PFSK-1 (cell line): ENCODE measurements around the gene DLG3.

Experiments used
- FOXP2 ChIP-seq: optimal IDR thresholded peaks from 2 replicates; pipeline ENCODE3; 2011; ENCODE audit warnings: borderline replicate concordance, control low read depth, inconsistent platforms; ENCODE audit not compliant: insufficient read depth; ENCODE audit errors: extremely low read length, extremely low read depth
- POLR2AphosphoS5 ChIP-seq: IDR thresholded peaks from 2 replicates; pipeline ENCODE4 v1.6.1; 2012; ENCODE audit warnings: low read depth, mild to moderate bottlenecking, control low read depth, low read length, moderate library complexity
- SIN3A ChIP-seq: IDR thresholded peaks from 2 replicates; pipeline ENCODE4 v1.6.1; 2012; ENCODE audit warnings: mild to moderate bottlenecking, low read length, moderate library complexity, borderline replicate concordance; ENCODE audit not compliant: insufficient read depth
- TAF1 ChIP-seq: IDR thresholded peaks from 2 replicates; pipeline ENCODE4 v1.6.1; 2012; ENCODE audit warnings: low read length, control low read depth, borderline replicate concordance; ENCODE audit not compliant: insufficient read depth
- TF ChIP-seq, protein P1 (sequence below), 2 experiments: IDR thresholded peaks; 2 replicates each; pipeline versions ENCODE4 v1.6.1 to v1.8.0; 2011 to 2012; ENCODE audit warnings: low read depth in 2 of 2, low read length in 2 of 2, control low read depth in 1 of 2, inconsistent platforms in 1 of 2, mild to moderate bottlenecking in 1 of 2, moderate library complexity in 1 of 2; ENCODE audit not compliant: insufficient read depth in 1 of 2

Gene DLG3

DNA sequence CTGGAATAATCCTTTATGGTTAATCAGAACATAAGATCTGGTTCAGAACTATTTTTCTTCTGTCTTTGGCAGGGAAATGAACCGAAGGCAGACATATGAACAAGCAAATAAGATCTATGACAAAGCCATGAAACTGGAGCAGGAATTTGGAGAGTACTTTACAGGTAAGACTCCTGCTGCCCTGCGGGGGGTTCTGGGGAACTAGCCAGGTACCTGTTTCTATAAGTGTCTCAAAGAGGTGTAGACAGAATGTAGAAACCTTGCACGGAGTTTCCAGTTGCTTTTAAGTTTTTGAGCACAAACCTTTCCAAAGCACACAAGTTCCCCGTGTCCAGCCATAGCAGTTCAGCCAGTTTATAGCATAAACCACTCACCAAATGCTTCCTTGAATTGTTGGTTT, 56.2 kb downstream of the DLG3 start:
- no peak for TF ChIP-seq SIN3A
- no peak for TF ChIP-seq POLR2AphosphoS5
- TF ChIP-seq, protein P1, sequence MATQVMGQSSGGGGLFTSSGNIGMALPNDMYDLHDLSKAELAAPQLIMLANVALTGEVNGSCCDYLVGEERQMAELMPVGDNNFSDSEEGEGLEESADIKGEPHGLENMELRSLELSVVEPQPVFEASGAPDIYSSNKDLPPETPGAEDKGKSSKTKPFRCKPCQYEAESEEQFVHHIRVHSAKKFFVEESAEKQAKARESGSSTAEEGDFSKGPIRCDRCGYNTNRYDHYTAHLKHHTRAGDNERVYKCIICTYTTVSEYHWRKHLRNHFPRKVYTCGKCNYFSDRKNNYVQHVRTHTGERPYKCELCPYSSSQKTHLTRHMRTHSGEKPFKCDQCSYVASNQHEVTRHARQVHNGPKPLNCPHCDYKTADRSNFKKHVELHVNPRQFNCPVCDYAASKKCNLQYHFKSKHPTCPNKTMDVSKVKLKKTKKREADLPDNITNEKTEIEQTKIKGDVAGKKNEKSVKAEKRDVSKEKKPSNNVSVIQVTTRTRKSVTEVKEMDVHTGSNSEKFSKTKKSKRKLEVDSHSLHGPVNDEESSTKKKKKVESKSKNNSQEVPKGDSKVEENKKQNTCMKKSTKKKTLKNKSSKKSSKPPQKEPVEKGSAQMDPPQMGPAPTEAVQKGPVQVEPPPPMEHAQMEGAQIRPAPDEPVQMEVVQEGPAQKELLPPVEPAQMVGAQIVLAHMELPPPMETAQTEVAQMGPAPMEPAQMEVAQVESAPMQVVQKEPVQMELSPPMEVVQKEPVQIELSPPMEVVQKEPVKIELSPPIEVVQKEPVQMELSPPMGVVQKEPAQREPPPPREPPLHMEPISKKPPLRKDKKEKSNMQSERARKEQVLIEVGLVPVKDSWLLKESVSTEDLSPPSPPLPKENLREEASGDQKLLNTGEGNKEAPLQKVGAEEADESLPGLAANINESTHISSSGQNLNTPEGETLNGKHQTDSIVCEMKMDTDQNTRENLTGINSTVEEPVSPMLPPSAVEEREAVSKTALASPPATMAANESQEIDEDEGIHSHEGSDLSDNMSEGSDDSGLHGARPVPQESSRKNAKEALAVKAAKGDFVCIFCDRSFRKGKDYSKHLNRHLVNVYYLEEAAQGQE (IDR thresholded peaks at IDR 0.05; ENCODE audit: insufficient read depth in 1 of 2, low read depth in 2 of 2, low read length in 2 of 2) = no peak
- no peak for TF ChIP-seq TAF1
- no peak for TF ChIP-seq FOXP2

DNA sequence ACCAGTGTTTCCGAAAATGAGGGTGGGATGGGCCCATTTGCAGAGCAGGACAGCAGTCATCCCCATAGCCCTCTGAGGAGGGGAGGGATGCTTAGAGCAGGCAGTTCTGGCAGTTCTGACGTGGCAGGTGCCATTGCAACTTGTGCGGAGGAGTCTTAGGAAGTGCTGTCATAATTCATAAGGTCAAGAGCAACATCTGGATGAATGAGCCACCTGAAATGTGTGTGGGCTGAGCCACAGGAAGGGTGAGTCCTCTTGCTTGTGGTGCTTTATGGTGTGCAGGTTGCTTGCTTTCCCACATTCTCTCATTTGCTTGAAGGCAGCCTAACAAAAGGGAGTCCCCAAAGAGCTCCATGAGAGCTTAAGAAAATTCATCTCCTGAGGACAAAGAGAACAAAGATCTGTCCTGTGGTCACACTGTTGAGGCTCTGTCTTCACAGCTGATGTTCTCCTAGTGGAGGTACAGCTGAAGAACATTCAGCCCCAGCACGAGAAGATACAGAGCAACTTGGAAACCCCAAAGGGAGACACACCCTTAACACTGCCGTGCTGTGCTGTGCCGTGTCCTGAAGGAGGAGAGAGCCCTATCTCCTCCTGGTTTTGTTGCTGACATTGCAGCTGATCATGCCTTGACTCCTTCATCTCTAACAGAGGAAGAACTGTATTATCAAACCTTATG, 60.3 kb downstream of the DLG3 start:
- TF ChIP-seq, protein P1 (IDR thresholded peaks at IDR 0.05; ENCODE audit: insufficient read depth in 1 of 2, low read depth in 2 of 2, low read length in 2 of 2) = no peak
- no peak for TF ChIP-seq SIN3A
- TF ChIP-seq FOXP2 = no peak
- no peak for TF ChIP-seq TAF1
- no peak for TF ChIP-seq POLR2AphosphoS5

DNA sequence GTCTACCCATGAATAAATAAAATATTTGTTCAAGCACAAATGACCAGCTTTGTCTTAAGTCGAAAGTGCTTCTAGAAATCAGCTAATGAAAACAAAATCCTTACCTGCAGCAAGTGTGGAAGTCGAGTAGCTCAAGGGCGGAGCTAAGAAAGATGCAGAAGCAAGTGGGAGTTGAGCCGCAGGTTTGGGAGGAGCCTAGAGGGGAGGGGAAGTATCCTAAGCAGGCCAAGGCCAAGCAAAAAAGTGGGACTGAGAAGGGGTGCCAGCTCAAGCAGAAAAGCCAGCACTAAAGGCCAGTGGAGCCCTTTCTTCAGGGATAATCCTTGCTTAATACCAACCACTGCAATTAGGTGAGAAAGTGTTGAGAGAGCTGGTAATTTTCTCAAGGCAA, 60.8 kb downstream of the DLG3 start:
- TF ChIP-seq SIN3A (no peak), FOXP2 (no peak), POLR2AphosphoS5 (no peak), TAF1 (no peak)
- TF ChIP-seq, protein P1 (IDR thresholded peaks at IDR 0.05; ENCODE audit: insufficient read depth in 1 of 2, low read depth in 2 of 2, low read length in 2 of 2) = no peak

DNA sequence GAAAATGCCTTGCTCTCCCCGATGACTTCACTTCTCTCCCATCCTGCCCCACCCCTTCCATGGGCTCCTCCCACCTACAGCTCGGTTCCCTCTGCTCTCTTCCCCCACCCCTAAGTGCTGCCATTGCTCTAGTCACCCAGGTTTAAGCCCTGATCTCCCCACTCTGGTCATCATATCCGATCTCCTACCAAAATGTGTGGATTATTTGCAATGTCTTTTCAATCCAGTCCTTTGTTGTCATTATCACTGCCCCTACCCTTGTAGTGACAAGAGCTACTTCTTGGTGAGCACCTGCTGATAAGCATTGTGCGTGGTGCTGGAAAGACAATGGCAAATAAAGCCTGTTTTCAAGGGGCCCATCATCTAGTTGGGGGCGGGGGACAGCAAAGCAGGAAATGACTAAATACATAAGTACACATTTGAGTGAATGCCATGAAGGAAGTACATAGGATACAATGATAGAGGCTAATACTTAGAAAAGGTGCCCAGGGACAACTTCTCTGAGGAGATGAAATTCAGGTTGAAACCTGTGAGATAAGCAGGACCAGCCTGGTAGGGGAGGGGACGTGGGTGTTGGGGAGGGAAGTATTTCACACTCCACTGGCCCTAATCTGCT, 63.8 kb downstream of the DLG3 start:
- TF ChIP-seq FOXP2 (no peak), TAF1 (no peak), POLR2AphosphoS5 (no peak), SIN3A (no peak)
- TF ChIP-seq, protein P1 (IDR thresholded peaks at IDR 0.05; ENCODE audit: insufficient read depth in 1 of 2, low read depth in 2 of 2, low read length in 2 of 2) = no peak

DNA sequence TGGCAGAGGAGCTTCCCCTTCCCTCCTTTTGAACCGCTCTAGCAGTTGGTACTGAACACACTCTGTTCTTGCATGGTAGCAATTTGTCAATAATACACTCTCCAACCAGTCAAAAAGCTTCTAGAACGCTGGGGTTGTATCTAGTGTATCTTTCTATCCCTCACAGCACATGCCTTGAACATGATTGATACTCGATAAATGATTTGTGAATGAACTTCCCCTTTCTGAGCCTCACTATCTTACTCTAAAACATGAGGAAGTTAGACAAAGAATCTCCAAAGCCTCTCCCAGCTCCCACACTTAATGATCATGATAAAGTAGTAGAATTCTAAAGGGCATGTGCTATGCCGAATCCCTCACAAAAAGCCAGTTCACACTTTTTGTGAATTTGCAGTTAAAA, 64.4 kb downstream of the DLG3 start:
- TF ChIP-seq TAF1 = no peak
- TF ChIP-seq, protein P1 (IDR thresholded peaks at IDR 0.05; ENCODE audit: insufficient read depth in 1 of 2, low read depth in 2 of 2, low read length in 2 of 2) = no peak
- no peak for TF ChIP-seq SIN3A
- TF ChIP-seq FOXP2 = no peak
- no peak for TF ChIP-seq POLR2AphosphoS5
